OCI-LY7 (cell line): ENCODE data around the gene NEMP1. TPM values are rescaled to one million over a fixed set of nuclear protein-coding genes. Genes with fewer than 3 reads are reported as not detected.
A peak's percentile ranks its signal among the peaks of the same experiment; 100 is the strongest.
"Not testable (repeated sequence)": the region's sequence is repeated elsewhere in the genome, so short reads cannot be mapped to it uniquely, and the experiment has no call there.

Source experiments
- BruUV-seq: library from RNA; stranded (reverse); fragments of 400-500 nt; replicated peaks from 2 replicates; lab custom pipeline; 2021; lab: Mats Ljungman, UMichigan
- CTCF ChIA-PET: fragments of 300-600 bp; sonication (Branson Sonifier 250); formaldehyde crosslinking; loops from one replicate; lab custom pipeline; 2022; ENCODE audit warnings: antibody characterized with exemption; ENCODE audit not compliant: unreplicated experiment; lab: Charles Lee
- POLR2A ChIA-PET: fragments of 300-600 bp; sonication (Branson Sonifier 250); formaldehyde crosslinking; loops from one replicate; lab custom pipeline; 2022; ENCODE audit warnings: antibody characterized with exemption; lab: Charles Lee
- DNase-seq: peaks from one replicate; pipeline ENCODE4 v3.0.0-alpha.2; 2015; ENCODE audit warnings: low spot score
- H2AFZ ChIP-seq: fragments of 200-600 bp; sonication (generic), shearing (Covaris generic); 2 replicates; pipeline ENCODE4 v1.6.1; 2014; ENCODE audit warnings: mild to moderate bottlenecking, antibody characterized with exemption, low read length, moderate library complexity
- H3K27ac ChIP-seq: fragments of 200-600 bp; sonication (generic); 2 replicates; pipeline ENCODE4 v1.5.1; 2014; ENCODE audit warnings: mixed run types, low read depth, mild to moderate bottlenecking, moderate library complexity, low read length, inconsistent platforms; ENCODE audit not compliant: poor library complexity, severe bottlenecking
- H3K36me3 ChIP-seq: fragments of 200-600 bp; sonication (generic); 2 replicates; pipeline ENCODE4 v1.6.1; 2014; ENCODE audit warnings: mild to moderate bottlenecking, antibody characterized with exemption, low read length, moderate library complexity, mixed read lengths; ENCODE audit not compliant: insufficient read depth
- H3K4me1 ChIP-seq: fragments of 200-600 bp; sonication (generic); 2 replicates; pipeline ENCODE4 v1.5.1; 2014; ENCODE audit warnings: mild to moderate bottlenecking, low read length; ENCODE audit not compliant: insufficient read depth, poor library complexity, severe bottlenecking
- H3K4me2 ChIP-seq: fragments of 200-600 bp; sonication (generic); 2 replicates; pipeline ENCODE4 v1.6.1; 2014; ENCODE audit warnings: mild to moderate bottlenecking, low read length
- H3K4me3 ChIP-seq: fragments of 200-600 bp; sonication (generic); 2 replicates; pipeline ENCODE4 v1.5.1; 2014; ENCODE audit warnings: mild to moderate bottlenecking, low read depth, low read length; ENCODE audit not compliant: poor library complexity, severe bottlenecking
- H3K79me2 ChIP-seq: fragments of 200-600 bp; sonication (generic); 2 replicates; pipeline ENCODE4 v1.6.1; 2016; ENCODE audit warnings: low read depth, mild to moderate bottlenecking, low read length, moderate library complexity, mixed read lengths; ENCODE audit not compliant: insufficient read depth
- H3K9me2 ChIP-seq: fragments of 200-600 bp; sonication (generic); 2 replicates; pipeline ENCODE4 v1.6.1; 2016; ENCODE audit warnings: mild to moderate bottlenecking, low read length, mixed read lengths; ENCODE audit not compliant: insufficient read depth
- H3K9me3 ChIP-seq: fragments of 200-600 bp; sonication (generic); 2 replicates; pipeline ENCODE4 v1.6.1; 2014; ENCODE audit warnings: mild to moderate bottlenecking, mixed run types, low read length, mixed read lengths
- H4K20me1 ChIP-seq: fragments of 200-600 bp; sonication (generic); 2 replicates; pipeline ENCODE4 v1.6.1; 2014; ENCODE audit warnings: mild to moderate bottlenecking, antibody characterized with exemption, low read length, moderate library complexity, mixed read lengths; ENCODE audit not compliant: insufficient read depth
- CTCF ChIP-seq: fragments of 200-600 bp; sonication (generic); conservative IDR thresholded peaks from 2 replicates; pipeline ENCODE4 v1.5.1; 2014; ENCODE audit warnings: mild to moderate bottlenecking, antibody characterized with exemption, low read length, moderate library complexity, mixed read lengths
- EZH2phosphoT487 ChIP-seq: fragments of 200-600 bp; sonication (generic); IDR thresholded peaks from 2 replicates; pipeline ENCODE4 v1.6.1; 2018; ENCODE audit warnings: low read depth, borderline replicate concordance, mild to moderate bottlenecking, mixed run types, antibody characterized with exemption, low read length, moderate library complexity, mixed read lengths
- intact Hi-C: fragments of 100-400 bp; cut with micrococcal nuclease; formaldehyde crosslinking; loops from one replicate; pipeline ENCODE4 v1.10.0; 2022; ENCODE audit not compliant: unreplicated experiment
- total RNA-seq, 2 experiments: library from RNA; depleted of rRNA in 1 of 2; stranded (reverse); fragments of >200 nt in 1 of 2; shearing (Covaris generic) in 1 of 2; gene quantifications; 2 replicates each; pipeline ENCODE4 v1.2.3, GENCODE V29; 2014 to 2022

Gene NEMP1
- total RNA-seq, 2 experiments from 2014 or later = 45.7 to 86.3 TPM

- H3K36me3 ChIP-seq = no peaks in the 10 kb centered on the region
- H2AFZ ChIP-seq = 0 out of 2 replicates have a peak overlapping the region, but pooled peaks have one; percentile 49
- TF ChIP-seq EZH2phosphoT487 (no peak), CTCF (no peak)
- ChIA-PET CTCF (interaction anchor here (1.2 kb wide), 1 partner anchor 85 kb away, joined by 3 read pairs; no protein-coding TSS in a partner anchor), POLR2A (interaction anchor here (0.9 kb wide), 1 partner anchor 15 kb away, joined by 3 read pairs; no protein-coding TSS in a partner anchor)
- no TSS peak for BruUV-seq
- intact Hi-C loops = no loop called here
- no peak overlapping the region for H3K27ac ChIP-seq
- H4K20me1 ChIP-seq = no peaks in the 10 kb centered on the region
- no peak overlapping the region for H3K4me2 ChIP-seq
- H3K4me3 ChIP-seq = no peak overlapping the region
- peaks cover 5% of the 10 kb centered on the region for H3K4me1 ChIP-seq
- H3K79me2 ChIP-seq = no peaks in the 10 kb centered on the region
- no peaks in the 10 kb centered on the region for H3K9me3 ChIP-seq
- no peaks in the 10 kb centered on the region for H3K9me2 ChIP-seq
- no peak for DNase-seq
These were observed 51.4 kb downstream of the NEMP1 start for GRCh38 chr12:57027011-57027804.

- ChIA-PET CTCF (no interaction called here), POLR2A (interaction anchor here (0.6 kb wide), 1 partner anchor 112 kb away, joined by 4 read pairs; no protein-coding TSS in a partner anchor)
- TF ChIP-seq EZH2phosphoT487 = no peak
- TF ChIP-seq CTCF = no peak
- H3K79me2 ChIP-seq = no peaks in the 10 kb centered on the region
- intact Hi-C loops = no loop called here
- H3K9me3 ChIP-seq = no peaks in the 10 kb centered on the region
- H3K4me1 ChIP-seq = no peaks in the 10 kb centered on the region
- H3K4me3 ChIP-seq = no peak overlapping the region
- no peaks in the 10 kb centered on the region for H3K9me2 ChIP-seq
- no peaks in the 10 kb centered on the region for H4K20me1 ChIP-seq
- H3K36me3 ChIP-seq = no peaks in the 10 kb centered on the region
- BruUV-seq = no TSS peak
- no peak overlapping the region for H2AFZ ChIP-seq
- DNase-seq = no peak
- no peak overlapping the region for H3K4me2 ChIP-seq
- H3K27ac ChIP-seq = no peak overlapping the region
These were observed 53.4 kb downstream of the NEMP1 start for GRCh38 chr12:57025196-57025595.

- H2AFZ ChIP-seq, H3K9me2 ChIP-seq, H3K27ac ChIP-seq, H3K36me3 ChIP-seq, H3K9me3 ChIP-seq, BruUV-seq, H3K79me2 ChIP-seq, CTCF ChIA-PET, H4K20me1 ChIP-seq, H3K4me3 ChIP-seq, DNase-seq, H3K4me2 ChIP-seq, H3K4me1 ChIP-seq, intact Hi-C loops: not testable (repeated sequence)
- POLR2A ChIA-PET = interaction anchor here (0.9 to 1.3 kb wide), 2 partner anchors 17 to 18 kb away, joined by 3 read pairs; no protein-coding TSS in a partner anchor
These were observed 56.3 kb downstream of the NEMP1 start for GRCh38 chr12:57022324-57022723.
